Left lung (tissue), 10 donors: Measurements from ENCODE around the gene GSTO1. TPM values are rescaled to one million over a fixed set of nuclear protein-coding genes. Genes with fewer than 3 reads are reported as not detected.

Source experiments
- ATAC-seq: fragments of 200-7000 bp; cut with Tn5 transposase; one replicate; pipeline ENCODE4 v1.9.1; 2020; ENCODE audit warnings: moderate library complexity
- DNase-seq, 4 donors: peaks; one replicate each; pipeline ENCODE4 v3.0.0-alpha.2; 2013 to 2020
- H3K27ac ChIP-seq, 2 donors: fragments of 200-600 bp; sonication (generic) in 1 of 2; one replicate each; pipeline versions ENCODE4 v1.5.0 to v1.8.0; 2020 to 2021
- H3K27me3 ChIP-seq, 2 donors: fragments of 200-600 bp; sonication (generic) in 1 of 2; one replicate each; pipeline versions ENCODE4 v1.5.0 to v1.8.0; 2020 to 2021
- H3K36me3 ChIP-seq, 2 donors: fragments of 200-600 bp; sonication (generic) in 1 of 2; one replicate each; pipeline versions ENCODE4 v1.5.0 to v1.8.0; 2020 to 2021
- H3K4me1 ChIP-seq, 2 donors: fragments of 200-600 bp; one replicate each; pipeline ENCODE4 v1.8.0; 2021
- H3K4me3 ChIP-seq, 2 donors: fragments of 200-600 bp; sonication (generic) in 1 of 2; one replicate each; pipeline versions ENCODE4 v1.5.0 to v1.8.0; 2020 to 2021; ENCODE audit warnings: mild to moderate bottlenecking in 1 of 2
- H3K9me3 ChIP-seq, 2 donors: fragments of 200-600 bp; sonication (generic) in 1 of 2; one replicate each; pipeline versions ENCODE4 v1.5.0 to v1.8.0; 2020 to 2021
- CTCF ChIP-seq, 2 donors: fragments of 200-600 bp; sonication (generic) in 1 of 2; IDR thresholded peaks; one replicate each; pipeline versions ENCODE4 v1.5.0 to v1.8.0; 2021; ENCODE audit warnings: antibody characterized with exemption in 2 of 2
- intact Hi-C, 2 donors: fragments of 100-400 bp; cut with DNase I; formaldehyde crosslinking; loops; one replicate each; pipeline versions ENCODE4 v1.11.2 to v1.14.2; 2022
- polyA plus RNA-seq, 6 donors: library from polyadenylated mRNA; unstranded; fragments of 120-200 nt; gene quantifications; one replicate each; pipeline ENCODE4 v1.2.1, GENCODE V29; 2013; ENCODE audit not compliant: insufficient read length in 6 of 6
- total RNA-seq, 2 donors: library from RNA; stranded (reverse); fragmentation: NEBNext Ultra II Directional; extraction: Animal tissue kit (Norgen Biotek cat#: 25700); gene quantifications; one replicate each; pipeline ENCODE4 v1.2.1, GENCODE V29; 2021
- donor health status: DM: no; HTN: yes; CAD: no.
- donor health status: DM: no; HTN: no; CAD: no.

The GSTO1 gene
- total and polyA plus RNA-seq, 8 donors: 83.1 to 157 (median 90.2) TPM

- Histone ChIP-seq H3K36me3 (no peaks in the 10 kb centered on the region), H3K27ac (peak within 1 kb of the TSS in 1 of 2 donors; percentile 79), H3K4me3 (peak within 1 kb of the TSS; percentile 71 to 88), H3K27me3 (peaks cover 0 to 15% of the 10 kb centered on the region in 2 donors), H3K4me1 (peaks cover 0 to 12% of the 10 kb centered on the region in 2 donors), H3K9me3 (peaks cover 0 to 12% of the 10 kb centered on the region in 2 donors)
- TF ChIP-seq CTCF (IDR thresholded peaks at IDR 0.05): peak in 1 of 2 donors; percentile 16
- DNase-seq: peak; percentile 97 to 99 (median 98)
- intact Hi-C loops: no loop called here
- peak; percentile 100 for ATAC-seq
Observed at GRCh38 chr10:104231784-104232612, 22.7 kb upstream of the GSTO1 start, which contains the start of gene CFAP43. CFAP43 (minus strand) TSS chr10:104232364; CDS start chr10:104232246, 118 bp downstream.

- Histone ChIP-seq H3K27ac (no peak overlapping the region), H3K4me3 (peak overlapping the region; percentile 71 to 88), H3K4me1 (peaks cover 0 to 12% of the 10 kb centered on the region in 2 donors), H3K27me3 (peaks cover 0 to 15% of the 10 kb centered on the region in 2 donors), H3K36me3 (no peaks in the 10 kb centered on the region), H3K9me3 (peaks cover 0 to 12% of the 10 kb centered on the region in 2 donors)
- DNase-seq (peak in 1 of 4 donors; percentile 57), ATAC-seq (peak; percentile 47)
- intact Hi-C loops: no loop called here
- TF ChIP-seq CTCF (IDR thresholded peaks at IDR 0.05): no peak
Observed at GRCh38 chr10:104232613-104233102, 22.0 kb upstream of the GSTO1 start.

GRCh38 chr10:104233817-104234216, 20.9 kb upstream of the GSTO1 start:
- ATAC-seq: no peak
- peaks cover 0 to 15% of the 10 kb centered on the region in 2 donors for H3K27me3 ChIP-seq
- H3K4me1 ChIP-seq: peaks cover 0 to 12% of the 10 kb centered on the region in 2 donors
- H3K36me3 ChIP-seq: no peaks in the 10 kb centered on the region
- TF ChIP-seq CTCF (IDR thresholded peaks at IDR 0.05): no peak
- H3K4me3 ChIP-seq: no peak overlapping the region
- H3K9me3 ChIP-seq: peaks cover 0 to 12% of the 10 kb centered on the region in 2 donors
- intact Hi-C loops: no loop called here
- no peak for DNase-seq
- H3K27ac ChIP-seq: no peak overlapping the region

GRCh38 chr10:104234934-104235333, 19.8 kb upstream of the GSTO1 start:
- Histone ChIP-seq H3K4me3 (no peak overlapping the region), H3K36me3 (no peaks in the 10 kb centered on the region), H3K9me3 (peaks cover 0 to 12% of the 10 kb centered on the region in 2 donors), H3K27me3 (peaks cover 0 to 15% of the 10 kb centered on the region in 2 donors), H3K4me1 (peaks cover 0 to 12% of the 10 kb centered on the region in 2 donors), H3K27ac (no peak overlapping the region)
- no peak for ATAC-seq
- TF ChIP-seq CTCF (IDR thresholded peaks at IDR 0.05): no peak
- intact Hi-C loops: no loop called here
- DNase-seq: no peak

GRCh38 chr10:104235801-104236200, 18.9 kb upstream of the GSTO1 start:
- no peaks in the 10 kb centered on the region for H3K36me3 ChIP-seq
- DNase-seq: no peak
- peaks cover 0 to 9% of the 10 kb centered on the region in 2 donors for H3K27me3 ChIP-seq
- peaks cover 0 to 12% of the 10 kb centered on the region in 2 donors for H3K9me3 ChIP-seq
- intact Hi-C loops: no loop called here
- H3K4me1 ChIP-seq: peaks cover 0 to 12% of the 10 kb centered on the region in 2 donors
- H3K27ac ChIP-seq: no peak overlapping the region
- H3K4me3 ChIP-seq: no peak overlapping the region
- no peak for TF ChIP-seq CTCF (IDR thresholded peaks at IDR 0.05)
- no peak for ATAC-seq
